ENCODE results near the gene WWTR1.

WWTR1 gene

DNA sequence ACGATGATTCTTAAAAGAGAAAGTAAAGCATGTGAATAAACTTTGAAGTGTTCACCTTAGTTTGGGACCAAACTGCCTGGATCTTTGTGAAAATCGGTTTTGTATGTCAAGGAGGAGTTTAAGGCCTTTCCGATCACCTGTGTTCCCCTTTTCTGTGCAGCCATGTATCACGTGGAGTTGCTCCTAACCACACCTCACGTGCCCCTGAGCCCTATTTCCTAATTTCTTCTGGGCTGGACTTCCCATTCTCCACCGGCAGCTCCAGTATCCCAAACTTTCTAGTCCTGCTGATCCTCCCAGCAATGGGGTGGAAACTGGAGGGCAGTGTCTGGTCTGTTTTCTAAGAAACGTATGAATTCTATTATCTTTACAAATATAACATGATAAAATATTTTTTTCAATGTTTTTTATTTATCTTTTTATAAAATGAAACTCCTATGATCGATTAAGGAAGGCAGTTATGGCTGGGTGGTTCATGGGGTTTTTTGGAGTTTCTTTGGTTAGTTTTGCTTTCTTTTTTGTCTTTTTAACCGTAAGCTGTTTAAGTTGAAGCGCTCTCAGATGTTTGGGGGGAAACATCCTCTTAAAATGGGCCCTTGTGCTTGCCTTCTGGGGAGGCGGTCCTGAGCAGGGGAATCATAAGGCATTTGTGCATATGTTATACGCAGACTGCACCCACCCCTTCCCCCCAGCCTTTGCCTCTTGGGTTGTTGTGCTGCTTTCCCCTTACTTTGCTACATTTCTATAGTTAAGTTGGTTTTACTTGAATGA lies 43.6 kb upstream of the WWTR1 start:
- ChIA-PET CTCF (interaction anchor here (0.9 kb wide), 1 partner anchor 103 kb away, joined by 3 read pairs; no protein-coding TSS in a partner anchor), POLR2A (no interaction called here)
- TF ChIP-seq, protein P1, sequence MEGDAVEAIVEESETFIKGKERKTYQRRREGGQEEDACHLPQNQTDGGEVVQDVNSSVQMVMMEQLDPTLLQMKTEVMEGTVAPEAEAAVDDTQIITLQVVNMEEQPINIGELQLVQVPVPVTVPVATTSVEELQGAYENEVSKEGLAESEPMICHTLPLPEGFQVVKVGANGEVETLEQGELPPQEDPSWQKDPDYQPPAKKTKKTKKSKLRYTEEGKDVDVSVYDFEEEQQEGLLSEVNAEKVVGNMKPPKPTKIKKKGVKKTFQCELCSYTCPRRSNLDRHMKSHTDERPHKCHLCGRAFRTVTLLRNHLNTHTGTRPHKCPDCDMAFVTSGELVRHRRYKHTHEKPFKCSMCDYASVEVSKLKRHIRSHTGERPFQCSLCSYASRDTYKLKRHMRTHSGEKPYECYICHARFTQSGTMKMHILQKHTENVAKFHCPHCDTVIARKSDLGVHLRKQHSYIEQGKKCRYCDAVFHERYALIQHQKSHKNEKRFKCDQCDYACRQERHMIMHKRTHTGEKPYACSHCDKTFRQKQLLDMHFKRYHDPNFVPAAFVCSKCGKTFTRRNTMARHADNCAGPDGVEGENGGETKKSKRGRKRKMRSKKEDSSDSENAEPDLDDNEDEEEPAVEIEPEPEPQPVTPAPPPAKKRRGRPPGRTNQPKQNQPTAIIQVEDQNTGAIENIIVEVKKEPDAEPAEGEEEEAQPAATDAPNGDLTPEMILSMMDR (IDR thresholded peaks at IDR 0.05; ENCODE audit: control extremely low read depth, extremely low read depth, low read depth, missing control alignments): no peak
- no peak for DNase-seq (ENCODE audit: extremely low spot score)

DNA sequence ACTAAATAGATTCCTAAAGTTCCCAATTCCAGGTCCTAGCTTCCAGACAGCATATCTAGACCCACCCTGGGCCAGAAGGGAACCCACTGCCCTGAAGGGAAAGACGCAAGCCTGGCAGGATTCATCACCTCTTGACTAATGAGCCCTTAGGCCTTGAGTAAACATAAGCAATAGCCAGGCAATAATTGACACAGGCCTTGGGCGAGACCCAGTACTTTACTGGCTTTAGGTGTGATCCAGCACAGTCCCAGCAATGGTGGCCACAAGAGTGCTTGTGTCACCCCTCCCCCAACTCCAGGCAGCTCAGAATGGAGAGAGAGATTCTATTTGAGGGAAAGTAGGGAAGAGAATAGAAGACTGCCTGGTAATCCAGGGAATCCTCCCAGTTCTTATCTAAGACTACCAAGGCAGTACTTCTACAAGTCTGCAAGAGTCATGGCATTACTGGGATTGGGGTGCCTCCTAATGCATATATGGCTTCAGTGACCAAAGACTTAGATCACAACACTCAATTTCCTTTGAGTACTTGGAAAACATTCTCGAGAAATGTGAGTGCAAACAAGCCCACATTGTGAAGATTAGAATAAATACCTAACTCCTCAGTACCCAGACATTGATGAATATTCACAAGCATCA lies 30.4 kb upstream of the WWTR1 start:
- TF ChIP-seq, protein P1 (IDR thresholded peaks at IDR 0.05; ENCODE audit: control extremely low read depth, extremely low read depth, low read depth, missing control alignments): no peak
- ChIA-PET CTCF (interaction anchor here (0.8 to 2.4 kb wide), 6 partner anchors 16 to 207 kb away, joined by 3 to 5 read pairs (median 3); no protein-coding TSS in a partner anchor), POLR2A (no interaction called here)

GRCh38 chr3:149686996-149687395 lies 29.2 kb upstream of the WWTR1 start:
- TF ChIP-seq, protein P1 (IDR thresholded peaks at IDR 0.05; ENCODE audit: control extremely low read depth, extremely low read depth, low read depth, missing control alignments): no peak
- ChIA-PET POLR2A (no interaction called here), CTCF (interaction anchor here (1.0 to 1.5 kb wide), 5 partner anchors 14 to 206 kb away, joined by 3 to 4 read pairs (median 3); no protein-coding TSS in a partner anchor)
- DNase-seq (ENCODE audit: extremely low spot score): no peak

More for the DNA sequence above, 30.4 kb upstream of the WWTR1 start:
- DNase-seq (ENCODE audit: extremely low spot score): no peak

DNA sequence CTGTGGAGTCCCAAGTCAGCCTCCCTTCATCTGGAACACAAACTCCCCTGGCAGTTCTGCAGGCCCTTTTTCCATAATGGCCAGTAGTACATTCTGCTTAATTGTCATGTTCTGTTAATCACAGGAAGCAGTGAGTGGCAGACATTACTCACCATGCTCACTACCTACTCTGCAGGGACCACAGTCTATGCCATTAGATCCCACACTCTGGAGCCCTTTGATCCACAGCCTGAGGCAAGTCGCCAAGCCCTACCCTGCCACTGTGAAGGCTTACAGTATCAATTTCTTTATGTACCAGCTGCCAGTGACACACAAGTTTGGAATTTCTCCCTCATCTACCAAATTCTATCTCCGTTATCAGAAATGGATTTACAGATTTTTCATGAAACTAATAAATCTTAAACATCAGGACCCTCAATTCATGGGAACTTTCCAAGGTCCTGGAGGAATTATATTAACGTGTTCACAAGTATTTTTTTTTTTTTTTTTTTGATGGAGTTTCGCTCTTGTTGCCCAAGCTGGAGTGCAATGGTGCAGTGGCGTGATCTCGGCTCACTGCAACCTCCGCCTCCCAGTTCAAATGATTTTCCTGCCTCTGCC lies 20.6 kb upstream of the WWTR1 start:
- TF ChIP-seq, protein P1 (IDR thresholded peaks at IDR 0.05; ENCODE audit: control extremely low read depth, extremely low read depth, low read depth, missing control alignments): no peak
- POLR2A ChIA-PET: no interaction called here

DNA sequence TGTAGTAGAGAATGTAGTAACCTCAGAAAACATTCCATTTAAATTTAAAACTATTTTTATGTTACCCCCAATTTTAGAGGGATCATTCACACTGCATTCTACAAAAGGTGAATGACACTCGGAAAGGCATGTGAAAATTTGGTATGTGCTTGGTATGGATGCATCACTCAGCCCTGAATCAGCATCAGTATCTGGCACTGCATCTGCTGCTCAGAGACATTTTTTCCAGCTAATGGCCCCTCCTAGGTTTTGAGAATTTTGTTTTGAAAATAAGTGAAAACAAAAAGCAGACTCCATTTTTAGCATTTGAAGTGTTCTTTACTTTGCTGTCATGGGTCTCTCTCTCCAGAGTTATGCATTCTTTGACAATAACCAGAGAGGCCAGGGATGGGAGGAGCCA lies 15.6 kb upstream of the WWTR1 start:
- CTCF ChIA-PET: interaction anchor here (1.2 to 1.5 kb wide), 3 partner anchors 11 to 64 kb away, joined by 3 to 4 read pairs (median 3); no protein-coding TSS in a partner anchor
- TF ChIP-seq, protein P1 (IDR thresholded peaks at IDR 0.05; ENCODE audit: control extremely low read depth, extremely low read depth, low read depth, missing control alignments): no peak
- no peak for DNase-seq (ENCODE audit: extremely low spot score)
- POLR2A ChIA-PET: no interaction called here

More for the DNA sequence above, 20.6 kb upstream of the WWTR1 start:
- CTCF ChIA-PET: interaction anchor here (1.0 kb wide), 1 partner anchor 39 kb away, joined by 3 read pairs; no protein-coding TSS in a partner anchor
- no peak for DNase-seq (ENCODE audit: extremely low spot score)
